H1 (cell line): Measurements from ENCODE around the gene SNAI1. TPM values are rescaled to one million over a fixed set of nuclear protein-coding genes. Genes with fewer than 3 reads are reported as not detected.

Experiments
- CEBPB ChIP-seq: IDR thresholded peaks from 2 replicates; pipeline ENCODE4 v1.6.1; 2012; ENCODE audit warnings: low read depth, low read length
- CHD7 ChIP-seq: fragments of 300-600 bp; sonication (generic); IDR thresholded peaks from 2 replicates; pipeline ENCODE4 v1.7.1; 2012; ENCODE audit warnings: low read length, moderate library complexity, mild to moderate bottlenecking, inconsistent platforms; ENCODE audit not compliant: insufficient replicate concordance
- NRF1 ChIP-seq: IDR thresholded peaks from 2 replicates; pipeline ENCODE4 v1.6.1; 2011; ENCODE audit warnings: mild to moderate bottlenecking, low read depth, low read length, improper control_type of control experiment
- POU5F1 ChIP-seq: IDR thresholded peaks from 2 replicates; pipeline ENCODE4 v1.6.1; 2011; ENCODE audit warnings: low read depth, mild to moderate bottlenecking, low read length, moderate library complexity
- RFX5 ChIP-seq: IDR thresholded peaks from 2 replicates; pipeline ENCODE4 v1.6.1; 2011; ENCODE audit warnings: low read depth, low read length, improper control_type of control experiment, borderline replicate concordance
- RNF2 ChIP-seq: fragments of 200-900, 300-1000 bp; sonication (generic); IDR thresholded peaks from 2 replicates; pipeline ENCODE4 v1.7.1; 2016; ENCODE audit warnings: borderline replicate concordance, low read depth, mild to moderate bottlenecking, antibody characterized with exemption, low read length; ENCODE audit not compliant: poor library complexity, severe bottlenecking; ENCODE audit errors: missing control alignments
- SIX5 ChIP-seq: IDR thresholded peaks from 2 replicates; pipeline ENCODE4 v1.6.1; 2011; ENCODE audit warnings: mild to moderate bottlenecking, low read depth, low read length
- polyA plus RNA-seq, 7 experiments: library from polyadenylated mRNA; depleted of rRNA in 3 of 7; stranded (reverse) in 5 of 7; unstranded in 2 of 7; fragments of >200 nt in 5 of 7; fragments of 200-250 nt in 2 of 7; gene quantifications; 1 replicate in 5 of 7; 2 replicates in 1 of 7; 4 replicates in 1 of 7; pipeline versions ENCODE4 v1.2.1 to v1.2.3, GENCODE V29; 2011 to 2013; ENCODE audit warnings: missing spikeins in 2 of 7, mixed read lengths in 2 of 7
- total RNA-seq: library from RNA; stranded (reverse); fragmentation: NEBNext Ultra II Directional; extraction: Animal tissue kit (Norgen Biotek cat#: 25700); gene quantifications from 2 replicates; pipeline ENCODE4 v1.2.1, GENCODE V29; 2021

Gene SNAI1
- total and polyA plus RNA-seq, 2 of the 8 experiments (the other 6 are each of a cell fraction or from before 2014, with no cell fraction given): 6.5 to 8.0 TPM

GRCh38 chr20:50004229-50004628 is 21.4 kb downstream of the SNAI1 start (continued):
- TF ChIP-seq CHD7: no peak
- no peak for TF ChIP-seq CEBPB
- no peak for TF ChIP-seq RFX5
- no peak for TF ChIP-seq NRF1
- TF ChIP-seq POU5F1: no peak
- TF ChIP-seq SIX5: no peak
- TF ChIP-seq RNF2: no peak
